ENCODE data around the gene SMPD3.
"Not testable (repeated sequence)": the region's sequence is repeated elsewhere in the genome, so short reads cannot be mapped to it uniquely, and the experiment has no call there.

The SMPD3 gene

DNA sequence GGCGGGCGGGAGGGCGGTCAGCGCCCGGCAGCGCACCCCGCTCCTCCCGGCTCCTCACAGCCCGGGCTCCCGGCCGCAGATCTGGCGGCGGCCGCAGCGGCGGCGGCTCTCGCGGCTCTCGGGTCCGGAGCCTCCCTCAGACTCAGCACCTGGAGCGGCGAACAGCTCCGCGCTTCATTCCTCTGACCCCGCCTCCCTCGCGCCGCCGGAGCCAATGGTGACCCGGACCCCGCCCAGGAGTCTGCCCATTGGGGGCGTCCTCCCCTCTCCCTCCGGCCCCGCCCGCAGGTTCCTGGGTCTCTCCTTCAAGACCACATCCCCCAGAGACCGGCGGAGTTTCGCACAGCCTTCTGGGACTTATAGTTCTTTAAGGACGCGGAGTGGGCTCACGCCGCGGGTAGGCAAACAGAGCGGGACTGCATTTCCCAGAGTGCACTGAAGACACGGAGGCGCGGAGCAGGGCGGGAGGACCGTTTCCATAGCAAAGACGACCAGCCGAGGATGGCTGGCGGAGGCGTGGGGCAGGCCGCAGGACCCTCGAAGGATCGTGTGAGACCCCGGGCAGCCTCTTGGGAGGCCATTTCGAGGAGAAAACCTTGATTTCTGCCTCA lies at the start of gene SMPD3:
TSS of gene SMPD3 (minus strand) at position 149 of the 611 bp plus-strand sequence. CDS start 76,327 bp downstream, outside the sequence.
- peak; percentile 98 for DNase-seq (ENCODE audit: low spot score)

DNA sequence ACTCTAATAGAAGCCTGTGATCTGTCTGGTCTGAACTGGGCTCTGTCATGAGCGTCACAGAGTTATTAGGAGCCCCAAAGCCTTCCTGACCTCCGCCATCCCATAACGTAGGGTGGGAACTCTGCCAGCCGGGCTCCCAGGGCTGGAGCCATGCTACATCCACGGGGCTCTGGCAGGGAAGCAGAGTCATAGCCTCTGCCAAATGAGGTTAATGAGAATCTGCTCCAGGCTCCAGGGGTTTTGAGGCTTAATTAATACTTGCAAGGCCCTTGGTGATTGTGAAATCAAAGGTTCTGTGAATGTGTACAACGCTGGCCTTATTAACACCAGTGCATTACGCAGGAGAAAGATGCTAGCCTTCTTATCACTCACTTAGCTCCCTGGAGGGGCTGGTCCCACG lies 48.4 kb upstream of the SMPD3 start:
- no peak for DNase-seq (ENCODE audit: low spot score)

DNA sequence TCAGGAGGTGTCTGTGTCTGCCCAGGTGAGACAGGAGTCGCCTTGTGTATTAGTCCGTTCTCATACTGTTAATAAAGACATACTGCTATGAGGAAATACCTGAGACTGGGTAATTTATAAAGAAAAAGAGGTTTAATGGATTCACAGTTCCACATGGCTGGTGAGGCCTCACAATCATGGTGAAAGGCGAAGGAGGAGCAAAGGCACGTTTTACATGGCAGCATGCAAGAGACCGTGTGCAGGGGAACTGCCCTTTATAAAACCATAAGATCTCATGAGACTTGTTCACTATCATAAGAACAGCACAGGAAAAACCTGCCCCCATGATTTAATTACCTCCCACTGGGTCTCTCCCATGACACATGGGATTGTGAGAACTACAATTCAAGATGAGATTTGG lies 46.0 kb upstream of the SMPD3 start:
- DNase-seq (ENCODE audit: low spot score) = not testable (repeated sequence)

DNA sequence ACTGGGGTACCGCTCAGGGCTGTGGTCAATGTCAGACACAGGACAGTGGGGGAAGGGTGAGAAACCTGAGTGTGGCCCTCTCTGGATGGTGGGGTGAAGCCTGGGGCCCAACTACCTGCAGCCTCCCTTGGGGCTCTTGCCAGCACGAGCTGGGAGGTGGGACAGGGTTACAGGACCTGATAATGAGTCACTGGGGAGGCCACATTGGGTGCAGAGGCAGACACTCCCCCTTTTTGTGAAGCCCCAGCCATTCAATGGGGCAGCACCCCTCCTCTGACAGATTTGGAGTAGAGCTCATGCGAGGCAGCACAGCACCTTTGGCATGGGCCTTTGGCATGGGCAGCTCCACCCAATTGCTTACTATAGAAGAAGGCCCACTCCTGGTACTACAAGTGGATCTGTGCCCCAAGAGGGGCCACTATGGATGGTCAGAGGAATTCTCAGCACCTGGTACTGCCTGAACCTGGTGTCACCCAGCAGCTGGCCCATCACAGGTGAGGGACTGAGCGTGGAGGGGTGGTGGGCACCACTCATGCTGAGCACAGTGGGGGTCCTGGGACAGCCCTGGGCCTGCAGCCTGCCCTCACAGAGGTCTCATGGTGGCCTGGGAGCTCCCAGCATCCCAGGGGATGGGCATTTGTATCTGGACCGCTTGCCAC lies 45.2 kb upstream of the SMPD3 start:
- no peak for DNase-seq (ENCODE audit: low spot score)

DNA sequence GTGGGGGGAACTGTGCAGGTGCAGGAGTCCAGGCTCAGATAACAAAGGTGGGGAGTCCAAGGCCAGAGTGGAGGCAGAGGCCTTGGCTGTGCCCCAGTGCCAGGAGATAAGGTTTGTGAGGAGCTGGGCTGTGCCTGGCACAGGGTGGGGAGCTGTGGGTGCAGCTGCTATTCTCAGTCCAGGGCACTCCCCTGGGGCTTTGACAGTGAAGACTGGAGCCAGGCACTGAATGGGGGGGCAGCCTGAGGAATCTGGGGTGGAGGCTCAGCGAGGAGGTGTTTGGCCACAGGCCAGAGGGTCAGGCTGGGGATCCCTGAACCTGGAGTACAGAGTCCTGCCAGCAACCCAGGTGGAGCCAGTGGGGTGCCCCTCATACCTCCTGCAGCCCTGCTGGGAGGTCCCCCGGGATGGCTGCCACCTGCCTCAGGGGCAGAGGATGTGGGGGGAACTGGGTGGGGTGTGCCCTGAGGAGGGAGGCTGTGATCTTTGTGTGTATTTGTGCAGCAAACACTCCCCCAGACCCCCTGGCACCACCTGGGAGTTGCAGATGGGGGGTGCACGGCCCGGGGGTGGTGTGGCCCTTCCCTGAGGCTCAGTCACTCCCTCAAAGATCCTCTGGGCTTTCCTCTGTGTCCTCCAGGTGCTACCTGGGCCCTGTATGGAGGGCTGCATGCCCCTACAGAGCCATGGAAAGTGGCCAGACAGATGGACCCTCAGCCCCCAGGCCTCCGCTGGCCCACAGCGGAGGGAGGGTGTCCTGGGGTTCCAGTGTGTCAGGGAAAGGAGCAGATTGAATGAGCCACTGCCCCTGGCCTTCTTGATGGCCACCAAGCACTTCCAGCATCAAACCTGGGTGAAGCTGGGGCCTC lies 44.5 kb upstream of the SMPD3 start:
- no peak for DNase-seq (ENCODE audit: low spot score)

DNA sequence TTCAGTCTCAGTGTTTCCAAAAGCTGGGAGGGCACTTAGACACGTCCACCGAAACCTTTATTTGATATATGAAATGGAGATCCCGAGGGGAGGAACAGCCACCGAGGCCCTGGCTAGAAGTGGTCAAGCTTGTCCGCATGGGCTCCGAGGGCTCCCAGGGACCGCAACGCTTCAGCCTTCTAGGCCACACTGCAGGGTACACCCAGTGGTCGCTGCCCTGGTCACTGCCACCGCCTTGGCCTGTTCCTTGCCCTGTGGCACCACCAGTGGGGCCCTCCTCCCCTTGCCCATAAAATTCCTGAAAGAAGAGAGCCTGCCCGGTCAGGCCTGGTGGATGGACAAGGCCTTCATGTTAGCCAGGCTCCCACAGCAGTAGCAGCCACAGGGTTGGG lies 43.8 kb upstream of the SMPD3 start:
- DNase-seq (ENCODE audit: low spot score) = no peak

DNA sequence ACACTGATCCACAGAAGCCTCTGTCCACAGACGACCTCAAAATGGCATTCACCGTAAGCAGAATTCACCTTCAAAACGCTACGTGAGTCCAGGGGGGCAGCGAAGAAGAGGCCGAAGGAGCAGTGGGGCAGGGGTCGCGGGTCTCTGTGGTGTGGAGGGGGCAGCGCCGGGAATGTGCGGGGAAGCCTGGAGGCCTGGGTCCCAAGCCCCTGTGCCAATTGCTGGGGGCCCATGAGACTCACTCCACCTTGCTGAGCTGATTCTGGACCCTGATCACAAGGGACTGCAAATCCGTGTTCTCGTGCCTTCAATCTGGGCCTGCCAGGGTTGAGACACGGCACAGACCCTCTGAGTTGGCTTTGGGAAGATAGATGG lies 43.3 kb upstream of the SMPD3 start:
- DNase-seq (ENCODE audit: low spot score) = no peak

DNA sequence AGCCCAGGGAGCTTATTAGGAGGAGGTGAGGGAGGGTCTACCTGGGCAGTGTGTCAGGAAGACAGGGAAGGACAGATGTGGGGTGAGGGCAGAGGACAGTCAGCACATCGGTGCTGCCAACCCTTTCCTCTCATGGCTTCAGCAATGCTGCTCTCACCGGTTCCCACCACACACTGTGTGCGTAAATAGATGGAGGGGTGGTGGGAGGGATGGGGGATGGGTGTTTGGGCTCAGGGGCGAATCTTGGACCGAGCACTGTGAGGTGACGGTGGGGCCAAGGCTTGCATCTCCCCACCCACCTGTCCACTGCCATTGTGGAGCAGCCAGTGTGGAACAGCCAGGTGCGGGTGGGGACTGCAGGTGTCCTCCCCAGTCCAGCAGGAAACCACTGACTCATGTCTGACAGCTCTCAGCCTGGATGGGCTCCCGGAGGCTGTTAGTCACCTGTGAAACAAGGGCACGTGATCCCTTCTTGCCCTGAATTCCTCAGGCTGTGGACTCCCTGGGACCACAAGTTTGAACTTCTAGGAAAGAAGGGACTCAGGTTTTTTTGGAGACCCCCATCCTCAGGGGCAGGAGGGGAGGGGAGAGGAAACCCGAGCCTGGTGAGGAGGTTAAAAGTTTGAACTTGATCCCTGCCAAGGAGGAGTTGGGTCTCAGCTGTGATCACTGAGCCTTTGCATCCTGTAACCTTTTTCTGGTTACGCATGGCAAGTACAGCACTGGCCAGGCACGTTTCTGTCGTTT lies 42.7 kb upstream of the SMPD3 start:
- DNase-seq (ENCODE audit: low spot score) = peak; percentile 23

DNA sequence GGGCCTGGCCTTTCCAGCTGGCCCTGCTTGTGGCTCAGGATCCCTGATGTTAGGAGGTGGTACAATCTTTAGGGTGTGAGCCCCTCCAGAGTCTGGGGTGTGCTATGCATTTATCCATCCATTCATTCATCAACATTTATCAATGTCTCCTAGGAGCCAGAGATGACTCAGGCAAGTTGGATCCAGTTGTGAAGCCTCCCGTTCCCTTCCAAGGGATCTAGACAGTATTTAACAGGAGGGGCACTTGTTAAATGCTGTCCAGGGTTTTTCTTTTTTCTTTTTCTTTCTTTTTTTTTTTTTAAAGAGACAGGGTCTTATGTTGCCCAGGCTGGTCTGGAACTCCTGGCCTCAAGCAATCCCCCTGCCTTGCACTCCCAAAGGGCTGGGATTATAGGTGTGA lies 42.0 kb upstream of the SMPD3 start:
- DNase-seq (ENCODE audit: low spot score) = no peak

DNA sequence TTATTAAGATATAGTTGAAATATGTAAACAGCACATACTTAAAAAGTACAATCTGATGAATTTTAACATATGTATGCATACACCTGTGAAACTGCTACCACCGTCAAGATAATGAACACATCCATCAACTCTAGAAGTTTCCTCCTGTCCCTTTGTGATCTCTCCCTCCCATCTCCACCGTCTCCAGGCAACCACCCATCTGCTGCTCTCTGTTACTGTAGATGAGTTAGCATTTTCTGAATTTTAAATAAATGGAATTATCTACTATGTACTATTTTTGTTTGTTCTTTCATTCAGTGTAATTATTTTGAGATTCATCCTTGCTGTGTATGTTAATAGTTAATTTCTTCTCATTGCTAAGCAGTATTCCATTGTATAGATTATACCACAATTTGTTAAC lies 40.2 kb upstream of the SMPD3 start:
- DNase-seq (ENCODE audit: low spot score) = no peak

DNA sequence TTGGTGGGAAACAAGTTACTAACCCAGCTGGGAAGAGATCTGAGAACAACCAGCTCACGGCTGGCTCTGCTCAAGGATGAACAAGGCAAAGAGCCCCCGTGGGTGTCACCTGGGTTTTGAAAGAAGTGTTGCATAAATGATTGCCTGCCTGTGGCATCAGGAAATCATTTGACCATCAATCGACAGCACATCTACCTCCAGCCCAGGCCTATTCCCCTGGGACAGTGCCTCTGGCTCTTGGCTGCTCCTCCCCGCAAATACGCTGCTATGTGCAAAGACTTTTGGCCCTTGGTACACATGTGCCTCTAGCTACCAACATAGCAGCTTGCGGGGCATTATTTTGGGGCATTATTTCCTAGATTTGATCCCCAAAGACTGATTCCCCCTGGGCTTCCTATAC lies 39.4 kb upstream of the SMPD3 start:
- DNase-seq (ENCODE audit: low spot score) = no peak

DNA sequence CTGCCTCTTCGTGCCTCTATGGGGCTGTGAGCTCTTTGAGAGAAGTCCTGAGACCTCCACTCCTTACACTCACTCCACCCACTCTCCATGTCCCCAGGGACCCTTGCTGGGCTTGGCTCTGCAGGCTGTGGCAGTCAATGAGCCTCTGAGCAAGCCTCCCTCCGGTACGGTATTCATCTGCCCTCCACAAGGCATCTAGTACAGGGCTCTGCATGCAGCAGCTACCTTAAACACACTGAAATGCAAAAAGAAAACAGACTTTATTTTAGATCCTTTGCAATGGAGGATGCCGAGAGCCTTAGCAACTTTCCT lies 38.9 kb upstream of the SMPD3 start:
- DNase-seq (ENCODE audit: low spot score) = no peak

DNA sequence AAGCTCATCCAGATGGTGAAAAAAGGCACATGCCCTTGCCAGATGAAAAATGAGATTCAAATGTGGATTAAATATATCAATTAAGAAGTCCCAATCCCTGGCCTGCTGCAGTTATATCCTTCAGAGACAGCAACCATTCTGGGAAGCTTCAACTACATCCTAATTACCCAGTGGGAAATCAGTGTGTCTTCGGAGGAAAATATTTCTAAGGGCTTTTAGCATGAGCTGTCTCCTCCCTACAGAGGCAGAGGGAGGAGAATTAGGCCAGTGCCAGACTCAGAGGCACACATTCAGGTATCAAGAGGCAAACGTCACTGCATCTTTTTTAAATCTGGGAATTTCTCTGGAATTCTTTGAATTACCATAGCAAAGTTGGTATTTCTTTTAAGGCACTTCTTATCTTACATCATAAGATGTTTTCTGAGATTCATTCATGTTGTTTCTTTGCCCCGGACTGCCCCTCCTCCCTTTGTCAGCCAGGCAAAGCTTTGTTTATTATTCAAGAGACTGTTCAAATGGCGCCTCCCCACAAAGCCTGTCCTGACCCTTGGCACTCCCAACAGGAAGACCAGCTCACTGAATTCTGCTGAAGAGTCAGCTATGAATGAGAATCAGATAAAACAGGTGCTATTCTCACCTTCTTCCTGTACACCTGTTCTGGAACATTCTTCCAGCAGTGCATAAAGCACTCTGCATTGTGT lies 38.3 kb upstream of the SMPD3 start:
- DNase-seq (ENCODE audit: low spot score) = no peak

DNA sequence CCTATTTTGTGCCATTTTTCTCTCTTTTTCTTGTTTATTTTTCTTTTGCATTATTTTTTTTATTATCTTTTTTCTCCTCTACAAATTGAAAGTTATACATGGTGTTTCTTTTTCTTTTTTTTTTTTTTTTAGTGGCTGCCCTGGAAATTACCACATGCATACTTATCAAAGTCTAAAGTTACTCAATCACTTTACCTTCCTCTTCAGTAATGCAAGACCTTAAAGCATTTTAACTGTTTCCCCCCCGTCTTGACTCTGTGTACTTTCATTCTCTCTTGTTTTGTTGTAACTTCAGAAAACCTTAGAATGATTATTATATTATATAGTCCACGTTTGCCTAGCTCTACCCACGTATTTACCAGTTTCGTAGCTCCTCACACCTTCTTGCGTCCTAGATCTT lies 33.3 kb upstream of the SMPD3 start:
- DNase-seq (ENCODE audit: low spot score) = no peak

DNA sequence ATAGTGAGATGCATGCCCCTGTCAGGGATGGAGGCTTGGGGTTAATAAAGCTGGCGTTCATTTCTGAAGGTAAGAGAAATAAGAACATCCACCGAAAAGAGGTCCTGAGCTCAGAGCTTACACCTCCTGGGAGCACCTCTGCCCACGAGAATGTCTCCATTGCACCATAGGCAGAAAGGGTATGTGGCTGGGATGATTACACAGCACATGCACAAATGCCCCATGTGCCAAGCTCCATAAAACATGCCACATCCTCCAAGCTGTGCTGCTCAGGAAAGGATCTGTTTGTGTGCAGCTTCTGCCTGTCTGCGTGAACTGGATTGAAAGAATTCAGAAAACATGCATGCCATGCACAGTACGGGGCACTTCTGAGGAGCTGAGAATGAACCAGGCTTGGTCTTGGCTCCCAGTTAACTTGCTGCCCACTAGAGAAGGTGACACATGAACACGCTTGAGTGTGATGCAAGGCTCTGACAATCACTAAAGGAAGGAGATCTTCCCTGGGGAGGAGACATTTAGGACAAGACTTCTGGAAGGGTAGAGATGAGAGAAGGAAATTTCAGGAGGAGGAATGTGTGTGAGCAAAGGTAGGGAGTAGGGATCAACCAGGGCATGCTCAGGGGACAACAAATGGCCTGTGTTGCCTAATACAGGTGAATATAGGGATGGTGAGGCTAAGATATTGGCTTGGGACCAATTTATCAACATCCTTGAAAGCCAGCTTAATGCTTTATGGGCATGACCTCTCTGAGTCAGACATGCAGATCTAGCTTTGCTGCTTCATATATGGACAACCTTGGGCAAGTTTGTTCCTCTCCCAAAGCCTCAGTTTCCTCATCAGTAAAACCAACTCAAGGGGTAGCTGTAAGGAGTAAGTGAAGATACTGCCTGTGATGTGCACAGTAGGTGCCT lies 32.0 kb upstream of the SMPD3 start:
- DNase-seq (ENCODE audit: low spot score) = no peak

DNA sequence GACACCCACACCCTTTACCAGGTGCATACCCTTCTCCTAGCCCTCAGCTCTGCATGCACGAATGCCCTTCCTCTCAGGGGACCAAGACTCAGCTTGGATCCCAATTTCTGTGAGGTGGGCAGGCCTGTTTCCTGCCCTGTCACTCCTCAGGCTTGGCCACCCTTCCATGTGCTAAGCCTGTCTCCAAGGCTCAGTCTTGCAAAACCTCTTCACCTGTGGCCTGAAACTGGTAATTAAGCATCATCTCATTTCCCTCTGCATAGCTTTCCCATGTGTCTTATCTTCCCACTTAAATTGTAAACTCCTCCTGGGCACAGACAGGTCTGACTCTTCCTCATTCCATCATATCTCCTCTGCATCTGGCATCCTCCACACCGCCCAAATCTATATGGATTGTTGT lies 31.0 kb upstream of the SMPD3 start:
- DNase-seq (ENCODE audit: low spot score) = no peak

DNA sequence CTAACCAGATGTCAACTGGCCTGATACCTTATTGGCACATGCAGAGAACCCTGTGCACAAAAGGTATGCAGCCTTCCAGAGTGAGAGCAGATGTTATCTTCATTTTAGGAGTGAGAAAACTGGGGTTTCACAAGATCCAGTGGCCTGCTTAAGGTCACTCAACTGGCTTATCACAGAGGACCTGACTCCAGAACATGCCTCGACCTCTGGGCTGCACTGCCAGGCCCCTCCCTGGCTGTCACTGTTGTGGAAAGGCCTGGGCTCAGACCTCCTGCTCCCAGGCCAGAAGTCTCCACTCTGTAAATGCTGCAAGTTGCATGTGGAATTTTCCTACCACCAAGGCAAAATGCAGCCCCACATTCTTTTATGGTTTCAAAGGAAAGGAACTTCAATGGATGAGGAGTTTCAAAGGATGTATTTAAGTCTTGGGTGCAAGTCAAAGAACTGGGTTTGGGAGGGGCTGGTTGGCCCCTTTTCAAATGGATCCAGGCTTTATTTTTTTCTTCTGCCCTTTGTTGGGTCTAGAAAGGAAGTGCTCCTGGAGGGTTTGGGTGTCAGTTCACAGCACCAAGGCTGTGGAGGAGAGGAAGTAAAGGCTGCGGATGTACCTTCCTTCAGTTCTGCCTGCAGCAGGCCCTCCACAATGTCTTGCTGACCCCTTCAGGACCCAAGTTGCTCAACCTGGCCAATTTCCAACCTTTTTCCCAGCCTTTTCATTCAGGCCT lies 30.4 kb upstream of the SMPD3 start:
- DNase-seq (ENCODE audit: low spot score) = no peak

DNA sequence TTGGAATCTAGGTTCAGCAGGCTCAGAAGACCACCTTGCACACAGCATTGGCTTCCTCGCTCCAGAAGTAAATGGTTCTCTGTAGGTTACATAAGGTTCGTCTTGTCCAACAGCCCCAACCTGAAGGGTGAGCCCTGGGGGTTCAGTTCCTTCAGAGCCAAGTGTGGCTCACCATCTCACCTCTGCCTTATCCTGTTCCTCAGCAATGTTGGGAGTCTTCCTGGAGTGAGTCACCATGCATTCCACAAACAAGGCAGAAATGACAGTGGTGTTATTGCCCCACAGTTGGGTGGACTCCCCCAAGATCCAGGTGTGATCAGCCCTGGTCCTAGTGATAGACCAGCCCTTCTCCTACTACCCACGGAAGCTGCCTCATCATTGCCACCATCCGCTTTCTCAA lies 26.8 kb upstream of the SMPD3 start:
- no peak for DNase-seq (ENCODE audit: low spot score)

DNA sequence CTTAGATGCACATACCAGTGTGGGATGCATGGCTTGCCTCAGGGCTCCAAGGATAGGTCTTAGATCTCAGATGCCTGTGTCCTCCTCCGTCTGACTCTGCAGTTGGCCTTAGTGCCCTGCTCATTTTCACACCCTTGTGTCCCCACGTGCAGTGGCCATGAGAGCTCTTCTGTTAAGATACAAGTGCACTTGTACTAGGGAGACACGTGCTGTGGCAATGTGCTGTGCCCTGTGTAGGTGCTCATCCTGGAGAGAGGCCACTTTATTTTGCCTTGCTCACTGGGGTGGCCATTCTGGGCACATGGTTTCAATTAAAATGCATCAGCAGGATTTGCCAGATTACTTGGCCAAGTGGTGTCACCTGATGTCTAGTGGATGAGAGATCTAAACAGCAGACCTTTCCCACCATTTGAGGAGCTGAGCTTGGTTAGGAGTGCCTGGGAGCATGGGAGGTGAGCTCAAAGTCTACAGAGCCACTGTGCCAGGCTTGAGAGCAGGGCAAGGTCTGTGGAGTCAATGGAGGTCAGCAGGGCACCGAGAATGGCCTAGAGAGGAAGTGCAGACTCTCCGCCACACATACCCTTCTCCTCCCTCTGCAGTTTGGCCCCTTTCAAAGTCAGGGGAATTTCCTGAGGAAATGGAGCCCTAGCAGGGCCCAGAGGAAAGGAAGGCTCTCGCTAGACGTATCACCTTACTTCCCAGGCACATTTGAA lies 25.2 kb upstream of the SMPD3 start:
- no peak for DNase-seq (ENCODE audit: low spot score)

DNA sequence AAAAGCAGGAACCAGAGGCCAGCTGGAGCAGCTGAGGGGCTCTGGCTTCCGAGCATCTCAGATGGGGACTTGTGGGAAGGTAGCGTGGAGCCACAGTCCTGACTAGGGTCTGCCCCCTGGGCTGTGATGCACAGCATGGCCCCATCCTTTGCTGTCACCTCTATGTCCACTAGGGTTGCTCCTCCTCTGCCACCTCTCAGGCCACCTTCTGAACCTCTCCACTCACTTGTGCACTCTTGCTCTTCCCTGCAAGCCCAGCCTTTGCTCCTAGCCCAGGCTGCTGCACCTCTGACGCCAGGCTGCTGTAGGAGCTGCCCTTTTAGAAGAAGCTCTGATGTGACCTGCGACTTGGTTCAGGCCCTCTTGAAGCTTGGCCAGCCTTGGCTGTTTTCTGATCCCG lies 24.3 kb upstream of the SMPD3 start:
- DNase-seq (ENCODE audit: low spot score) = no peak

Measured in germinal center (tissue), 1 donor.